NCI-H146 treated with DMSO at 0.1 percent for 48 hours (cell line): ENCODE measurements around the gene RPS15.

Source experiments
- DNase-seq: peaks from one replicate; lab custom pipeline; 2025; ENCODE audit not compliant: unreplicated experiment; lab: John Stamatoyannopoulos, UW

Gene RPS15

GRCh38 chr19:1481893-1482360 lies 43.7 kb downstream of the RPS15 start:
- DNase-seq, result no peak

- DNase-seq, result no peak
Measured at GRCh38 chr19:1482361-1483130, 44.4 kb downstream of the RPS15 start.

GRCh38 chr19:1483131-1483978 lies 45.2 kb downstream of the RPS15 start:
- no peak for DNase-seq

GRCh38 chr19:1483979-1484428 lies 45.8 kb downstream of the RPS15 start:
- no peak for DNase-seq

GRCh38 chr19:1486720-1487575 lies 48.8 kb downstream of the RPS15 start:
- no peak for DNase-seq

- DNase-seq, result no peak
Measured at GRCh38 chr19:1487576-1488281, 49.5 kb downstream of the RPS15 start.

GRCh38 chr19:1488282-1488601 lies 50.0 kb downstream of the RPS15 start:
- no peak for DNase-seq

GRCh38 chr19:1489463-1490310 lies 51.5 kb downstream of the RPS15 start:
- DNase-seq, result no peak
